ENCODE results near the gene GRK7. TPM values are rescaled to one million over a fixed set of nuclear protein-coding genes. Genes with fewer than 3 reads are reported as not detected.

Gene GRK7
- total and polyA plus RNA-seq, 2 of the 4 experiments (the other 2 are of a cell fraction), result not detected

DNA sequence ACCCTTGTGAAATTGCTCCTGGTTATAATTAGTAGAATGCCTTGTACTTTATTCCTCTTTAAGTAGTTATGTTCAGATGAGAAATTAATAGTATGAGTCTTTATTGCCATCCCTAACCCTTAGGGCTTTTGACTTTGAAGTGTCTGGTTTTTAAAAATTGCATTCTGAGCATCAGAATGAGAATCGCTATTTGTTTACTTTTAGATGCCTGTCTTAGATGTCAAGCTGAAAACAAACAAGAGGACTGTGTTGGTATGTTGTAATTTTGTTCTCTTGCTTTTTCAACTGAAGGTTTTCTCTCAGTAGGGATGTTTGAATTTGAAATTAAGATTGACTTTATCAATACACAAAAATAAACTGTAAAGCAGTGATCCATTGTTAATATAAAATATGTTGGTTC lies 19.9 kb upstream of the GRK7 start:
- no peak overlapping the region for H3K9ac ChIP-seq (ENCODE audit: low read depth, low read length)
- peaks cover 22% of the 10 kb centered on the region for H3K36me3 ChIP-seq (ENCODE audit: control insufficient read depth, insufficient read depth, low read length)
- H2BK15ac ChIP-seq (ENCODE audit: low read depth, low read length), result no peak overlapping the region
- H3K4me3 ChIP-seq (ENCODE audit: insufficient read depth, low read depth, low read length), result no peak overlapping the region
- dilution Hi-C loops (cut with HindIII; ENCODE audit: low sequenced_read_pairs, unreplicated experiment) (no loop called here), intact Hi-C loops (cut with micrococcal nuclease) (loop anchor here (5.0 kb wide), 1 partner anchor 534 kb away; no protein-coding TSS in a partner anchor), in situ Hi-C loops (cut with MboI; ENCODE audit: low sequenced_read_pairs) (no loop called here)
- DNase-seq (no peak), ATAC-seq (ENCODE audit: low read depth) (no peak)
- WGBS, 2 experiments (ENCODE audit: extremely low coverage in 2 of 2, insufficient read length in 1 of 2), result no CpG with 5 or more reads among the region's 1 CpG
- H3K14ac ChIP-seq (replicated peaks; ENCODE audit: low read depth, low read length), result no peak overlapping the region
- H3K27me3 ChIP-seq (ENCODE audit: control insufficient read depth, insufficient read depth, low read length), result no peaks in the 10 kb centered on the region
- H3K4me2 ChIP-seq (ENCODE audit: low read depth, low read length), result no peak overlapping the region
- peaks cover 43% of the 10 kb centered on the region for H4K20me1 ChIP-seq (ENCODE audit: insufficient read depth, low read length)
- no peak overlapping the region for H2BK120ac ChIP-seq (ENCODE audit: low read depth, low read length)
- no peak overlapping the region for H2AFZ ChIP-seq (replicated peaks; ENCODE audit: low read length, poor library complexity)
- H3K27ac ChIP-seq (ENCODE audit: insufficient read depth, low read length), result no peak overlapping the region
- H2AK5ac ChIP-seq (ENCODE audit: low read depth, low read length), result no peak overlapping the region
- BruUV-seq (replicated peaks), result no TSS peak
- CTCF ChIA-PET, result no interaction called here
- H4K5ac ChIP-seq (ENCODE audit: low read depth, low read length), result no peak overlapping the region
- H3K9me3 ChIP-seq (ENCODE audit: control insufficient read depth, insufficient read depth, low read length), result no peaks in the 10 kb centered on the region
- H3K23ac ChIP-seq (ENCODE audit: low read depth, low read length), result no peak overlapping the region
- H3K4ac ChIP-seq (ENCODE audit: low read depth, low read length), result no peak overlapping the region
- no peak overlapping the region for H2BK5ac ChIP-seq (ENCODE audit: low read depth, low read length, poor library complexity, severe bottlenecking)
- no peak overlapping the region for H3K56ac ChIP-seq (ENCODE audit: extremely low read depth, insufficient read depth, low read length)
- H4K91ac ChIP-seq (ENCODE audit: insufficient read depth, low read depth, low read length), result no peak overlapping the region
- H2AK9ac ChIP-seq (replicated peaks; ENCODE audit: low read depth, low read length, poor library complexity), result no peak overlapping the region
- H3K4me1 ChIP-seq (ENCODE audit: control insufficient read depth, insufficient read depth, low read length), result peaks cover 9% of the 10 kb centered on the region
- H3K79me1 ChIP-seq (ENCODE audit: low read depth in 1 of 2, low read length in 2 of 2), result peaks cover 5 to 42% of the 10 kb centered on the region in 2 experiments
- TF ChIP-seq MXI1 (IDR thresholded peaks at IDR 0.05; ENCODE audit: borderline replicate concordance, low read depth, low read length) (no peak), CEBPB (IDR thresholded peaks at IDR 0.05; ENCODE audit: low read depth, low read length) (no peak), NFE2L2 (IDR thresholded peaks at IDR 0.05; ENCODE audit: low read depth, low read length) (no peak), MAFK (IDR thresholded peaks at IDR 0.05; ENCODE audit: low read depth, low read length) (no peak), POLR2A (IDR thresholded peaks at IDR 0.05; ENCODE audit: low read depth, low read length) (no peak), MAZ (IDR thresholded peaks at IDR 0.05; ENCODE audit: borderline replicate concordance, low read depth, low read length) (no peak)
- TF ChIP-seq, protein P1, sequence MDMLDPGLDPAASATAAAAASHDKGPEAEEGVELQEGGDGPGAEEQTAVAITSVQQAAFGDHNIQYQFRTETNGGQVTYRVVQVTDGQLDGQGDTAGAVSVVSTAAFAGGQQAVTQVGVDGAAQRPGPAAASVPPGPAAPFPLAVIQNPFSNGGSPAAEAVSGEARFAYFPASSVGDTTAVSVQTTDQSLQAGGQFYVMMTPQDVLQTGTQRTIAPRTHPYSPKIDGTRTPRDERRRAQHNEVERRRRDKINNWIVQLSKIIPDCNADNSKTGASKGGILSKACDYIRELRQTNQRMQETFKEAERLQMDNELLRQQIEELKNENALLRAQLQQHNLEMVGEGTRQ (IDR thresholded peaks at IDR 0.05; ENCODE audit: low read depth, low read length), result no peak
- no peak overlapping the region for H2BK20ac ChIP-seq (ENCODE audit: low read depth, low read length)
- POLR2A ChIA-PET (ENCODE audit: unreplicated experiment), result no interaction called here
- no peak overlapping the region for H3K18ac ChIP-seq (ENCODE audit: low read depth, low read length)
- peaks cover 6% of the 10 kb centered on the region; the same call in 1 of the 2 replicates for H3K9me1 ChIP-seq (ENCODE audit: insufficient read depth, low read length)
- no peak overlapping the region for H4K8ac ChIP-seq (ENCODE audit: low read depth in 2 of 2, low read length in 2 of 2)

All from IMR-90 (cell line).